ENCODE measurements around the gene SELENOO. TPM values are rescaled to one million over a fixed set of nuclear protein-coding genes. Genes with fewer than 3 reads are reported as not detected.

Gene SELENOO
- total RNA-seq, 2 experiments from 2014 or later: 16.5 to 16.7 TPM

DNA sequence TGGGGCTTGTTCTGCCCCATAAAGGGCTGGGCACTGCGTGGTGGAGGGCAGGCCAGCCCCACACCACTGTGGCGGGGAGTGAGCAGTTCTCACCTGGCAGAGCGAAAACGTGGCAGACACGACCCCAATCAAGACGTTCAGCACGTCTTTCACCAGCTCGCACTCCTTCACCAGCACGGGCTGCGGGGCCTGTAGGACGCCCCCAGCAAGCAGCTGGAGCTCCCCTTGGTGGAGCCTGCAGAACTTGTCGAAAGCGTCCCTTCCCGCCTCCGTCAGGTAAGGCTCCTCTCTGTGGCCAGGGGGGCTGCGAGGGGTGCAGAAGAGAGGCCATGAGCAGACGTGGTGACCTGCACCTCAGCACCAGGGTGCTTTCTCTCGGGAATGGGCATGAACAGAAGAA, 32.4 kb downstream of the SELENOO start:
- no peak overlapping the region for H3K4me3 Mint-ChIP-seq
- H3K4me1 Mint-ChIP-seq (ENCODE audit: low read depth): peaks cover 12% of the 10 kb centered on the region
- H3K9me3 Mint-ChIP-seq: no peaks in the 10 kb centered on the region
- H3K27ac Mint-ChIP-seq: no peak overlapping the region
- DNase-seq: no peak
- CTCF ChIA-PET: interaction anchor here (0.6 to 2.2 kb wide), 2 partner anchors 8 to 109 kb away, joined by 3 to 9 read pairs; no protein-coding TSS in a partner anchor
- H3K36me3 Mint-ChIP-seq (ENCODE audit: low read depth): peaks cover 20% of the 10 kb centered on the region
- intact Hi-C loops (cut with micrococcal nuclease): no loop called here
- H3K27me3 Mint-ChIP-seq (ENCODE audit: low read depth): no peaks in the 10 kb centered on the region

DNA sequence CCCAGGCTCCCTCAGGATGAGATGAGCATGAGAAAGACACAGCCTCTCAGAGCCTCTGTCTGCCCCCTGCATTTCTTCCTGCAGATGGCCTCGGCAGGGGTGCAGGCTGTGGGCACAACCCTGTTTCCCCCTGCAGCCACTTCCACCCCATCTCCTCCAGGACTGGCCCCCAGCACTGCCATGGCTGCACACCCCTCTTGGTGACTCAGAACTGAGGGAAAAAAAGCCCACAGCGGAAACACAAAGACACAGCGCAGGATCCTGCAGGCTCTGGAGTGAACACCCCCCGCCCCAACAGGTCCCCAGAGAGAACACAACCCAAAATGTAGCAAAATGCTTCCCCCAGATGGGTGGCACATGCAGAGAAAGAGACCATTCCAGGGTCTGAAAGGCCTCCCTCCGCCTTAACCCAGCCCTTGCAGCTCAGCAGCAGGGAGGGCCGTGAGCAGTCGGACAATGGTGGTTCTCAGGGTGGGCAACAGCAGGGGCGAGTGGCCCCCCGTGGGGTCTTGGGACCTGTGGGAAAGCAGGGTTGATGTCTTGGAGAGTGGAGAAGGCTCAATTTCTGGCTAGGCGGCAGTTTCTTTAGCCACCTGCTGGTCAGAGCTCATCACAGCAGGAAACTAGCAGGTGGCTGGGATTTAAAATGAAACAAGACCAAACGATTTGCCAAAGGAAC, 36.1 kb downstream of the SELENOO start:
- peaks cover 15% of the 10 kb centered on the region for H3K36me3 Mint-ChIP-seq (ENCODE audit: low read depth)
- no peak overlapping the region for H3K4me3 Mint-ChIP-seq
- H3K9me3 Mint-ChIP-seq: no peaks in the 10 kb centered on the region
- CTCF ChIA-PET: interaction anchor here (1.2 kb wide), 1 partner anchor 7 kb away, joined by 5 read pairs; no protein-coding TSS in a partner anchor
- H3K27ac Mint-ChIP-seq: no peak overlapping the region
- intact Hi-C loops (cut with micrococcal nuclease): no loop called here
- DNase-seq: no peak
- peaks cover 25% of the 10 kb centered on the region for H3K4me1 Mint-ChIP-seq (ENCODE audit: low read depth)
- no peaks in the 10 kb centered on the region for H3K27me3 Mint-ChIP-seq (ENCODE audit: low read depth)

DNA sequence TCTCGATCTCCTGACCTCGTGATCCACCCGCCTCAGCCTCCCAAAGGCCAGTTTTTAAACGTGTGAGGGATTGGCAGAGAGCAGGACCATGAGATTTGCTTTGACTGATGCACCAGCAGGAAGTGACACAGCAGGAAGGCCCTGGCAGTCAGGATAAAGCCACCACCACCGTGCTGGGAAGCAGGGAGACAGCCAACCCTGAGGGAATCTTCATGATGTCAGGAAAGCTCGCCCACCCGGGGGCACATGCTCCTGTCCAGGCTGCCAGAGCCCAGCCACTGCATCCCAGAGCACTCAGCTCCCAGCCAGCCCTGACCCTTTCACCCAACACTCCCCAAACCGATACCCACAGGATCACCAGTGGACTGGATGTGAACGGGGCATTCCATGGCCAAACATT, 37.9 kb downstream of the SELENOO start:
- peaks cover 39% of the 10 kb centered on the region for H3K4me1 Mint-ChIP-seq (ENCODE audit: low read depth)
- intact Hi-C loops (cut with micrococcal nuclease): no loop called here
- CTCF ChIA-PET: interaction anchor here (1.5 kb wide), 1 partner anchor 103 kb away, joined by 5 read pairs; no protein-coding TSS in a partner anchor
- no peak for DNase-seq
- no peak overlapping the region for H3K4me3 Mint-ChIP-seq
- H3K9me3 Mint-ChIP-seq: no peaks in the 10 kb centered on the region
- H3K27ac Mint-ChIP-seq: no peak overlapping the region
- H3K36me3 Mint-ChIP-seq (ENCODE audit: low read depth): peaks cover 11% of the 10 kb centered on the region
- no peaks in the 10 kb centered on the region for H3K27me3 Mint-ChIP-seq (ENCODE audit: low read depth)

GRCh38 chr22:50242406-50242949, 41.7 kb downstream of the SELENOO start:
- no peaks in the 10 kb centered on the region for H3K27me3 Mint-ChIP-seq (ENCODE audit: low read depth)
- no peak for DNase-seq
- H3K4me1 Mint-ChIP-seq (ENCODE audit: low read depth): peaks cover 46% of the 10 kb centered on the region
- CTCF ChIA-PET: interaction anchor here (0.6 to 2.8 kb wide), 9 partner anchors 8 to 285 kb away, joined by 3 to 13 read pairs (median 3); partner anchors contain the start of genes DENND6B and HDAC10
- peak overlapping the region; percentile 99 for H3K4me3 Mint-ChIP-seq
- peak overlapping the region; percentile 36 for H3K27ac Mint-ChIP-seq
- H3K9me3 Mint-ChIP-seq: no peaks in the 10 kb centered on the region
- peaks cover 9% of the 10 kb centered on the region for H3K36me3 Mint-ChIP-seq (ENCODE audit: low read depth)
- intact Hi-C loops (cut with micrococcal nuclease): loop anchor here (10.0 kb wide), 1 partner anchor 232 kb away; the partner anchor contains the start of gene SBF1

DNA sequence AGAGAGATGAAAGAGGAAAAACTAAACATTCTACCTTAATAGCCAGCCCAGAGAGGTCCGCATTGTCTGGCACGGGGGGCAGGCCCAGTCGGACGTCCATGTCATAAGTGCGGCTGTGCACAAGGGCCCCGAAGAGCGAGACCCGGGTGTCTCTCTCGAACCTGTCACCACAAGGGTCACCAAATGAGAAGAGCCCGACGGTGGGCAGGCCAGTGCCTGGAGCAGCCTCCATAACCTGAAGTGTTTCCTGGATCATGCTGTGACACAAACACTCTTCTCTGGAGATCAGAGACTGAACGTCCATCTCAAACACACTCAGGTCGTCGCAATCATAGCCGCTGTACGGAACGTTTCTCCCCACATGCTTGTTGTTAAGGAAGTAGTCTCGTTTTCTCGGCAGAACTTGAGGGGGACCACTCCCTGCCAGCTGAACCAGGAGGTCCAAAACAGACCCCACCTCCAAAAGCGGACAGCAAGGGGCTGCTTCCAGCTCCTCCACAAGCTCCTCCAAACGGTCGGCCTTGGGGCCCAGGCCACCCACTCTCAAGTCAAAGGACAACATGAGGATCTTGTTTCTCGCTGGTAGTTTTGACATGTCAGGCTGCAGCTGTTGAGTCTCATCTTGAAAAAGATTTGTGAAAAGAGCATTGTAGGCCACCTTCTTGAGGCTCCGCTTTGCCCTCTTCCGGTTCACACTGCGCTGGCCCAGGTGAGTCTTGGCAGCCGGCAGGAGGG, 43.0 kb downstream of the SELENOO start:
- CTCF ChIA-PET: interaction anchor here (0.7 to 1.3 kb wide), 7 partner anchors 8 to 377 kb away, joined by 3 to 5 read pairs (median 3); partner anchors contain the start of gene SCO2
- Mint-ChIP-seq H3K4me3 (peak overlapping the region; percentile 99), H3K36me3 (ENCODE audit: low read depth) (peaks cover 7% of the 10 kb centered on the region), H3K9me3 (no peaks in the 10 kb centered on the region), H3K4me1 (ENCODE audit: low read depth) (peaks cover 48% of the 10 kb centered on the region), H3K27ac (peak overlapping the region; percentile 98), H3K27me3 (ENCODE audit: low read depth) (no peaks in the 10 kb centered on the region)
- no peak for DNase-seq
- intact Hi-C loops (cut with micrococcal nuclease): loop anchor here (1.0 to 10.0 kb wide), 4 partner anchors 26 to 377 kb away; partner anchors contain the start of genes MAPK11, SBF1 and SELENOO

DNA sequence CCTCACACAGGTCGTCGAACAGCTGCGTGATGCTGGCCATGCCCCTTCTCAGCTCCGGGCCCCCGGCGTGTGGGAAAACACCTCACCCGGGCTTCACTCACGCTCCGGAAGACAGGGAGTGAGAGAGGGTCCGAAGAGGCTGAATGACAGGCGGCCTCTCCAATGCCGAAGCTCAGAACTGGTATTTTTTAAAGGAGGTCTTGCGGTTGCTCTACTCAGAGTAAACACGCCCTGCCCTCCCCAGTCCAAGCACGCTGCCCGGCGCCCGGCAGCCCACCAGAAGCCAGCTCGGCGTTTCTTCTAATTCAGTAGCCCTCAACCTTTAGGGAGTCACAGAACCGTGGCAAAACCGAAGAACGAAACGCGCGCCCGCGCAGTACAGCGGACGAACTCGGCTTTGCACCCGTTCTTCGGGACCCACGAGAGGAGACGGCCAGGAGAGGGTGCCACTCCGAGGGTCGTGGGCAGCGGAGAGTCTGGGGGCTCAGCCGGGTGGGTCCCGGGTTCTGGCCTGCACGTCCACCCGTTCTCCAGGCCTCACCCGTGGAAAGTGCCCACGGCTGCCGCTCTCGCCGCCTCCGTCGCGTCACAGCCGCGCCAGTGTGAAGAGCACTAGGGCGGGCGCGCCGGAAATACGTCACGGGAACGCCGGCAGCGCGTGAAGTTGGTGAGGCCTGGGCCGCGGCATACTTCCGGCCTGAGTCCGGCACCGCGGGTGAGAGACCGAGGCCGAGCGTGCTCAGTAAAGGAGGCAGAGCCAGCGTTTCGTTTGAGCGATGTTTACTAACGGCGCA, 43.8 kb downstream of the SELENOO start, which contains the start of gene TUBGCP6:
TSS of gene TUBGCP6 (minus strand) at position 604 of the 794 bp plus-strand sequence. CDS start at position 40, 564 bp downstream.
- DNase-seq: peak; percentile 94
- Mint-ChIP-seq H3K4me3 (peak within 1 kb of the TSS; percentile 99), H3K9me3 (no peaks in the 10 kb centered on the region), H3K36me3 (ENCODE audit: low read depth) (peaks cover 7% of the 10 kb centered on the region), H3K27ac (peak within 1 kb of the TSS; percentile 98), H3K4me1 (ENCODE audit: low read depth) (peaks cover 48% of the 10 kb centered on the region), H3K27me3 (ENCODE audit: low read depth) (no peaks in the 10 kb centered on the region)
- intact Hi-C loops (cut with micrococcal nuclease): loop anchor here (1.0 to 10.0 kb wide), 4 partner anchors 26 to 376 kb away; partner anchors contain the start of genes MAPK11, SBF1 and SELENOO
- CTCF ChIA-PET: interaction anchor here (1.0 to 1.3 kb wide), 5 partner anchors 9 to 376 kb away, joined by 3 to 5 read pairs (median 4); partner anchors contain the start of gene SCO2

- intact Hi-C loops (cut with micrococcal nuclease): loop anchor here (2.0 to 10.0 kb wide), 3 partner anchors 45 to 375 kb away; partner anchors contain the start of genes SBF1 and SELENOO
Observed at GRCh38 chr22:50245214-50246072, 44.6 kb downstream of the SELENOO start.

GRCh38 chr22:50246242-50247175, 45.7 kb downstream of the SELENOO start:
- H3K27ac Mint-ChIP-seq: no peak overlapping the region
- H3K4me3 Mint-ChIP-seq: peak overlapping the region; percentile 99
- CTCF ChIA-PET: interaction anchor here (0.6 to 1.1 kb wide), 3 partner anchors 77 to 102 kb away, joined by 3 to 4 read pairs (median 3); no protein-coding TSS in a partner anchor
- intact Hi-C loops (cut with micrococcal nuclease): loop anchor here (10.0 kb wide), 1 partner anchor 228 kb away; the partner anchor contains the start of gene SBF1
- no peaks in the 10 kb centered on the region for H3K27me3 Mint-ChIP-seq (ENCODE audit: low read depth)
- peaks cover 7% of the 10 kb centered on the region for H3K36me3 Mint-ChIP-seq (ENCODE audit: low read depth)
- H3K4me1 Mint-ChIP-seq (ENCODE audit: low read depth): peaks cover 43% of the 10 kb centered on the region
- no peak for DNase-seq
- no peaks in the 10 kb centered on the region for H3K9me3 Mint-ChIP-seq

More at GRCh38 chr22:50245214-50246072, 44.6 kb downstream of the SELENOO start:
- peak overlapping the region; percentile 98 for H3K27ac Mint-ChIP-seq
- H3K4me3 Mint-ChIP-seq: peak overlapping the region; percentile 99
- H3K36me3 Mint-ChIP-seq (ENCODE audit: low read depth): peaks cover 7% of the 10 kb centered on the region
- H3K9me3 Mint-ChIP-seq: no peaks in the 10 kb centered on the region
- CTCF ChIA-PET: interaction anchor here (0.6 to 0.7 kb wide), 3 partner anchors 80 to 206 kb away, joined by 3 to 4 read pairs (median 4); no protein-coding TSS in a partner anchor
- H3K27me3 Mint-ChIP-seq (ENCODE audit: low read depth): no peaks in the 10 kb centered on the region
- peaks cover 47% of the 10 kb centered on the region for H3K4me1 Mint-ChIP-seq (ENCODE audit: low read depth)
- no peak for DNase-seq

- no peak overlapping the region for H3K4me3 Mint-ChIP-seq
- CTCF ChIA-PET: interaction anchor here (1.1 kb wide), 1 partner anchor 75 kb away, joined by 4 read pairs; no protein-coding TSS in a partner anchor
- no peaks in the 10 kb centered on the region for H3K27me3 Mint-ChIP-seq (ENCODE audit: low read depth)
- peaks cover 30% of the 10 kb centered on the region for H3K4me1 Mint-ChIP-seq (ENCODE audit: low read depth)
- H3K9me3 Mint-ChIP-seq: no peaks in the 10 kb centered on the region
- DNase-seq: peak; percentile 56
- intact Hi-C loops (cut with micrococcal nuclease): loop anchor here (10.0 kb wide), 1 partner anchor 227 kb away; the partner anchor contains the start of gene SBF1
- no peak overlapping the region for H3K27ac Mint-ChIP-seq
- peaks cover 7% of the 10 kb centered on the region for H3K36me3 Mint-ChIP-seq (ENCODE audit: low read depth)
Observed at GRCh38 chr22:50247748-50248147, 46.9 kb downstream of the SELENOO start.

Data from activated naive CD4-positive, alpha-beta T cell treated with anti-CD3 and anti-CD28 coated beads for 36 hours (primary cell).